Measurements from ENCODE around the gene CYB5R2. TPM values are rescaled to one million over a fixed set of nuclear protein-coding genes. Genes with fewer than 3 reads are reported as not detected.
A peak's percentile ranks its signal among the peaks of the same experiment; 100 is the strongest.

Gene CYB5R2
- total and polyA plus RNA-seq, 5 experiments from 2014 or later: 0.02 to 0.10 TPM; not detected in 3

GRCh38 chr11:7643314-7643713, 30.0 kb downstream of the CYB5R2 start:
- Mint-ChIP-seq H3K4me3 (no peak overlapping the region), H3K36me3 (peaks cover 0 to 64% (median 20%) of the 10 kb centered on the region in 3 donors), H3K9me3 (no peaks in the 10 kb centered on the region), H3K27ac (peak overlapping the region in 1 of 10 donors; percentile 12), H3K27me3 (no peaks in the 10 kb centered on the region), H3K4me1 (peaks cover 0 to 2% (median 0%) of the 10 kb centered on the region in 4 donors)
- POLR2A ChIA-PET: no interaction called here
- ATAC-seq (no peak), DNase-seq (no peak)

- DNase-seq (no peak), ATAC-seq (no peak)
- H3K4me3 Mint-ChIP-seq: no peak overlapping the region
- no peaks in the 10 kb centered on the region for H3K9me3 Mint-ChIP-seq
- POLR2A ChIA-PET: no interaction called here
- H3K4me1 Mint-ChIP-seq: peaks cover 0 to 2% (median 0%) of the 10 kb centered on the region in 4 donors
- peaks cover 0 to 62% (median 20%) of the 10 kb centered on the region in 3 donors for H3K36me3 Mint-ChIP-seq
- H3K27me3 Mint-ChIP-seq: no peaks in the 10 kb centered on the region
- no peak overlapping the region for H3K27ac Mint-ChIP-seq
Observed at GRCh38 chr11:7642747-7643146, 30.6 kb downstream of the CYB5R2 start.

GRCh38 chr11:7640816-7641215, 32.5 kb downstream of the CYB5R2 start:
- DNase-seq (no peak), ATAC-seq (no peak)
- no peaks in the 10 kb centered on the region for H3K27me3 Mint-ChIP-seq
- no peak overlapping the region for H3K4me3 Mint-ChIP-seq
- H3K4me1 Mint-ChIP-seq: peaks cover 0 to 2% (median 0%) of the 10 kb centered on the region in 4 donors
- H3K9me3 Mint-ChIP-seq: no peaks in the 10 kb centered on the region
- POLR2A ChIA-PET: no interaction called here
- H3K27ac Mint-ChIP-seq: peak overlapping the region in 3 of 10 donors; percentile 15 to 60 (median 54)
- H3K36me3 Mint-ChIP-seq: peaks cover 0 to 69% (median 24%) of the 10 kb centered on the region in 3 donors

GRCh38 chr11:7639643-7640025, 33.7 kb downstream of the CYB5R2 start:
- H3K9me3 Mint-ChIP-seq: no peaks in the 10 kb centered on the region
- POLR2A ChIA-PET: no interaction called here
- H3K4me1 Mint-ChIP-seq: peaks cover 0 to 2% (median 0%) of the 10 kb centered on the region in 4 donors
- DNase-seq (no peak), ATAC-seq (no peak)
- peaks cover 0 to 69% (median 25%) of the 10 kb centered on the region in 3 donors for H3K36me3 Mint-ChIP-seq
- peak overlapping the region in 1 of 10 donors; percentile 46 for H3K27ac Mint-ChIP-seq
- no peaks in the 10 kb centered on the region for H3K27me3 Mint-ChIP-seq
- no peak overlapping the region for H3K4me3 Mint-ChIP-seq

GRCh38 chr11:7638710-7639642, 34.3 kb downstream of the CYB5R2 start:
- DNase-seq (no peak), ATAC-seq (no peak)
- H3K4me1 Mint-ChIP-seq: peaks cover 0 to 2% (median 0%) of the 10 kb centered on the region in 4 donors
- no peaks in the 10 kb centered on the region for H3K27me3 Mint-ChIP-seq
- H3K36me3 Mint-ChIP-seq: peaks cover 0 to 71% (median 32%) of the 10 kb centered on the region in 3 donors
- no peaks in the 10 kb centered on the region for H3K9me3 Mint-ChIP-seq
- POLR2A ChIA-PET: no interaction called here
- H3K27ac Mint-ChIP-seq: no peak overlapping the region
- no peak overlapping the region for H3K4me3 Mint-ChIP-seq

GRCh38 chr11:7637447-7638157, 35.7 kb downstream of the CYB5R2 start:
- Mint-ChIP-seq H3K4me1 (peaks cover 0 to 2% (median 0%) of the 10 kb centered on the region in 4 donors), H3K9me3 (no peaks in the 10 kb centered on the region), H3K4me3 (no peak overlapping the region), H3K27me3 (no peaks in the 10 kb centered on the region), H3K36me3 (peaks cover 0 to 76% (median 35%) of the 10 kb centered on the region in 3 donors), H3K27ac (peak overlapping the region in 1 of 10 donors; percentile 52)
- DNase-seq: no peak
- ATAC-seq: no peak
- POLR2A ChIA-PET: no interaction called here

- Mint-ChIP-seq H3K4me1 (peaks cover 0 to 2% (median 0%) of the 10 kb centered on the region in 4 donors), H3K36me3 (peaks cover 0 to 74% (median 24%) of the 10 kb centered on the region in 3 donors), H3K4me3 (no peak overlapping the region), H3K27ac (no peak overlapping the region), H3K9me3 (no peaks in the 10 kb centered on the region), H3K27me3 (no peaks in the 10 kb centered on the region)
- ATAC-seq (no peak), DNase-seq (no peak)
- POLR2A ChIA-PET: no interaction called here
Observed at GRCh38 chr11:7636350-7636749, 37.0 kb downstream of the CYB5R2 start.

- no peaks in the 10 kb centered on the region for H3K9me3 Mint-ChIP-seq
- H3K27me3 Mint-ChIP-seq: no peaks in the 10 kb centered on the region
- no peak overlapping the region for H3K4me3 Mint-ChIP-seq
- H3K4me1 Mint-ChIP-seq: peaks cover 0 to 2% (median 0%) of the 10 kb centered on the region in 4 donors
- DNase-seq (no peak), ATAC-seq (no peak)
- POLR2A ChIA-PET: no interaction called here
- H3K36me3 Mint-ChIP-seq: peaks cover 0 to 74% (median 26%) of the 10 kb centered on the region in 3 donors
- no peak overlapping the region for H3K27ac Mint-ChIP-seq
Observed at GRCh38 chr11:7635708-7636107, 37.6 kb downstream of the CYB5R2 start.

GRCh38 chr11:7635137-7635536, 38.2 kb downstream of the CYB5R2 start:
- peaks cover 0 to 2% (median 0%) of the 10 kb centered on the region in 4 donors for H3K4me1 Mint-ChIP-seq
- no peak overlapping the region for H3K4me3 Mint-ChIP-seq
- ATAC-seq (no peak), DNase-seq (no peak)
- H3K27me3 Mint-ChIP-seq: no peaks in the 10 kb centered on the region
- peaks cover 0 to 75% (median 27%) of the 10 kb centered on the region in 3 donors for H3K36me3 Mint-ChIP-seq
- POLR2A ChIA-PET: no interaction called here
- no peak overlapping the region for H3K27ac Mint-ChIP-seq
- H3K9me3 Mint-ChIP-seq: no peaks in the 10 kb centered on the region

GRCh38 chr11:7632211-7632610, 41.1 kb downstream of the CYB5R2 start:
- DNase-seq (no peak), ATAC-seq (no peak)
- H3K9me3 Mint-ChIP-seq: no peaks in the 10 kb centered on the region
- H3K4me3 Mint-ChIP-seq: no peak overlapping the region
- POLR2A ChIA-PET: no interaction called here
- H3K36me3 Mint-ChIP-seq: peaks cover 0 to 77% (median 20%) of the 10 kb centered on the region in 3 donors
- peak overlapping the region in 1 of 10 donors; percentile 75 for H3K27ac Mint-ChIP-seq
- H3K4me1 Mint-ChIP-seq: no peaks in the 10 kb centered on the region
- H3K27me3 Mint-ChIP-seq: no peaks in the 10 kb centered on the region

- peaks cover 0 to 71% (median 17%) of the 10 kb centered on the region in 3 donors for H3K36me3 Mint-ChIP-seq
- no peaks in the 10 kb centered on the region for H3K9me3 Mint-ChIP-seq
- ATAC-seq (no peak), DNase-seq (no peak)
- no peak overlapping the region for H3K4me3 Mint-ChIP-seq
- POLR2A ChIA-PET: no interaction called here
- peak overlapping the region in 1 of 10 donors; percentile 85 for H3K27ac Mint-ChIP-seq
- H3K4me1 Mint-ChIP-seq: no peaks in the 10 kb centered on the region
- H3K27me3 Mint-ChIP-seq: no peaks in the 10 kb centered on the region
Observed at GRCh38 chr11:7630002-7630401, 43.3 kb downstream of the CYB5R2 start.

GRCh38 chr11:7628660-7629059, 44.6 kb downstream of the CYB5R2 start:
- H3K4me3 Mint-ChIP-seq: no peak overlapping the region
- POLR2A ChIA-PET: no interaction called here
- DNase-seq (no peak), ATAC-seq (no peak)
- H3K27ac Mint-ChIP-seq: no peak overlapping the region
- H3K27me3 Mint-ChIP-seq: no peaks in the 10 kb centered on the region
- peaks cover 0 to 64% (median 7%) of the 10 kb centered on the region in 3 donors for H3K36me3 Mint-ChIP-seq
- H3K9me3 Mint-ChIP-seq: no peaks in the 10 kb centered on the region
- H3K4me1 Mint-ChIP-seq: no peaks in the 10 kb centered on the region

- no peak for ATAC-seq
- Mint-ChIP-seq H3K27ac (no peak overlapping the region), H3K9me3 (no peaks in the 10 kb centered on the region), H3K4me1 (no peaks in the 10 kb centered on the region), H3K36me3 (peaks cover 0 to 40% (median 2%) of the 10 kb centered on the region in 3 donors), H3K4me3 (no peak overlapping the region), H3K27me3 (no peaks in the 10 kb centered on the region)
- POLR2A ChIA-PET: no interaction called here
- no peak for DNase-seq
Observed at GRCh38 chr11:7622721-7623120, 50.6 kb downstream of the CYB5R2 start.

Data from naive thymus-derived CD8-positive, alpha-beta T cell (primary cell).